DMS153 treated with DMSO at 0.1 percent for 48 hours (cell line): Measurements from ENCODE around the gene NTMT2.
"Not testable (repeated sequence)": the region's sequence is repeated elsewhere in the genome, so short reads cannot be mapped to it uniquely, and the experiment has no call there.

Experiments
- DNase-seq: peaks from one replicate; lab custom pipeline; 2025; ENCODE audit not compliant: unreplicated experiment; lab: John Stamatoyannopoulos, UW

Gene NTMT2

GRCh38 chr1:170145770-170146676 is at the start of gene NTMT2:
Gene NTMT2 (plus strand): TSS chr1:170145959. CDS start chr1:170146108, 149 bp downstream.
- no peak for DNase-seq

GRCh38 chr1:170095976-170096748 is 49.6 kb upstream of the NTMT2 start:
- DNase-seq, result no peak

- DNase-seq, result no peak
These were observed 48.9 kb upstream of the NTMT2 start for GRCh38 chr1:170096806-170097340.

GRCh38 chr1:170097449-170097948 is 48.3 kb upstream of the NTMT2 start:
- no peak for DNase-seq

- not testable (repeated sequence) for DNase-seq
These were observed 32.6 kb upstream of the NTMT2 start for GRCh38 chr1:170113140-170113539.

- no peak for DNase-seq
These were observed 30.9 kb upstream of the NTMT2 start for GRCh38 chr1:170114906-170115305.

GRCh38 chr1:170122366-170122765 is 23.4 kb upstream of the NTMT2 start:
- no peak for DNase-seq

GRCh38 chr1:170125269-170125668 is 20.5 kb upstream of the NTMT2 start:
- DNase-seq, result no peak

- DNase-seq, result no peak
These were observed 19.1 kb upstream of the NTMT2 start for GRCh38 chr1:170126696-170127095.

- DNase-seq, result no peak
These were observed 14.3 kb upstream of the NTMT2 start for GRCh38 chr1:170131450-170131849.

GRCh38 chr1:170131984-170132383 is 13.8 kb upstream of the NTMT2 start:
- no peak for DNase-seq

GRCh38 chr1:170133766-170134495 is 11.8 kb upstream of the NTMT2 start:
- no peak for DNase-seq

- DNase-seq, result no peak
These were observed 11.2 kb upstream of the NTMT2 start for GRCh38 chr1:170134521-170134920.

GRCh38 chr1:170140371-170140770 is 5.4 kb upstream of the NTMT2 start:
- no peak for DNase-seq

- DNase-seq, result no peak
These were observed 698 bp upstream of the NTMT2 start for GRCh38 chr1:170145061-170145460.

GRCh38 chr1:170146720-170147263 is 1.0 kb downstream of the NTMT2 start:
- DNase-seq, result no peak

GRCh38 chr1:170149241-170149640 is 3.5 kb downstream of the NTMT2 start:
- no peak for DNase-seq

- no peak for DNase-seq
These were observed 4.3 kb downstream of the NTMT2 start for GRCh38 chr1:170150016-170150415.

GRCh38 chr1:170150921-170151320 is 5.2 kb downstream of the NTMT2 start:
- no peak for DNase-seq

GRCh38 chr1:170153417-170153816 is 7.7 kb downstream of the NTMT2 start:
- no peak for DNase-seq

GRCh38 chr1:170155055-170155454 is 9.3 kb downstream of the NTMT2 start:
- DNase-seq, result no peak
